VCaP (cell line): ENCODE results near the gene VDR.

Source experiments
- H3K27ac ChIP-seq: fragments of 450-650 bp; 2 replicates; pipeline ENCODE4 v1.5.1; 2017
- CTCF ChIP-seq: fragments of 450-650 bp; conservative IDR thresholded peaks from 2 replicates; pipeline ENCODE4 v1.5.1; 2017; ENCODE audit warnings: mild to moderate bottlenecking, moderate library complexity

VDR gene

DNA sequence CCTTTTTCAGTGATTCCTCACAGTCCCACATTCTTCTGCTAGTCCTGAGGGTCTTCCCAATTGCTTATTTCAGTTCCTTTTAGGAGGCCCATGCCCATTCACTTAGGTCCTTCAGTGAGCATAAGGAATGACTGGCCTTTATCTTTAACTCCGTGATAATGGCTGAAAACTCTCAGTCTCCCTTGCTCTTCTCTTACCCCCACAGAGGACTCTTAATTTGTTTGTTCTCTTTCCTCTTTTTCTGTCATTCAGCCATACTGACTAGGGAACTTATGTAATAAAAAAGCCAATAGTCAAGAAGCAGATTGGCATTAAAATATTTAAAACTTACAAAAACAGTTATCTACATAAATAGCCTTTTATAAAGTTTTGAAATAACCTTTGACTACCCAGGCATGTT is 17.1 kb upstream of the VDR start:
- no peak overlapping the region for H3K27ac ChIP-seq
- no peak for TF ChIP-seq CTCF

DNA sequence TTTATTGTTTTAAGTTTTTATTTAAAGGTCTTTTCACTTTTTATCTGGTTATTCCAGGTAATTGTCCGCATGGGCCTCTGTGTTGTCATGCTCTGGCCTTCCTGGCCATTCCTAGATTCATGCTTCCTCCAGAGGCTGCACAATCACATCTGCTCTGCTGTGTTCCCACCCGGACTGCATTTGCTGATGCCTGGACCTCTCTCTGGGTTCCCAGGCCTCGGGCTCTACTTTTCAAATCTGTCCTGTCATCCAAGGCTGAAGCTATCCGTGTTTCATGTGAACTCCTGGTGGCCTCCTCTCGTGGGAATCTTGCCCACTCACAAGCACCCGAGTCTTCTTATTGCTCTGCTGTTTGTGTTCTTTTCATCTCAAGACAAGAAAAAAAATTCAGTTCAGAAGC is 16.1 kb upstream of the VDR start:
- no peak for TF ChIP-seq CTCF
- no peak overlapping the region for H3K27ac ChIP-seq

DNA sequence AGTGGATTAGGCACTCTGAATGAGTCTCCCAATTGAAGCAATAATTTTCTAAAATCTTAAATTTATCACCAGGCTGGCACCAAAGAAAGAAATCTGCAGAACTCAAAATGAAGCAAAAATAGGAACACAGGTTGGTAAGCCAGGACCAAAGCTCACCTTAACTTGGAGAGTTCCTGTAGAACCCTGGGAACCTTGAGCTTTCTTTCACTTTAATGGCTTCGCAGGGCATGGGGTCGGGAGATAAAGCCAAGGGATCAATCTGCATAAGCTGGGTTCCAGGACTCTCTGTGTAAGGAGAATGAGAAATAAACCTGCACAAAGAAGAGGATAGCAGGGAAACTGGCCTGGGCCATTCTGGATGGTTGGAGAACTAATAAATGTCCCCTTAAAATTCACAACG is 8.3 kb upstream of the VDR start:
- H3K27ac ChIP-seq = no peak overlapping the region
- no peak for TF ChIP-seq CTCF

GRCh38 chr12:47912556-47912955 is 7.8 kb upstream of the VDR start:
- H3K27ac ChIP-seq = no peak overlapping the region
- TF ChIP-seq CTCF = no peak

- TF ChIP-seq CTCF = no peak
- no peak overlapping the region for H3K27ac ChIP-seq
These were observed 6.2 kb upstream of the VDR start for GRCh38 chr12:47910981-47911380.

DNA sequence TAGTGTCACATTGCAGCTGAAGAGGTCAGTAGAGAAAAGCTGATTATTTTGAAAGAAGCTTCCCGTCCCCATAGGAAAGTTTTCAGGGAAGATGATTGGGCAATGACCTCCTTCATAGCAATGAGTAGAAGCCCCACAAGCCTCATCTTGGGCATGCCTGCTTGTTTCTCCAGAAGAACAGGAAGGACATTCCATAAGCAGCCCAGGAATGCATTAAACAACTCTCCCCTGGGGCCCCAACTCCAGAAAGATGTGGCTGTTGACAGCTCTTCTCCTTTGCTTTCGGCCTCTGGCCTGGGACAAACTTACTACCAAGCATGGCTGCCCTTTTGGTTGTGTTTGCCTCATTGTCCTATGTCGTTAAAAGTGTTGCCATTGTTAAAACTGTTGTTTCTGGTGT is 5.7 kb upstream of the VDR start:
- H3K27ac ChIP-seq = no peak overlapping the region
- no peak for TF ChIP-seq CTCF

DNA sequence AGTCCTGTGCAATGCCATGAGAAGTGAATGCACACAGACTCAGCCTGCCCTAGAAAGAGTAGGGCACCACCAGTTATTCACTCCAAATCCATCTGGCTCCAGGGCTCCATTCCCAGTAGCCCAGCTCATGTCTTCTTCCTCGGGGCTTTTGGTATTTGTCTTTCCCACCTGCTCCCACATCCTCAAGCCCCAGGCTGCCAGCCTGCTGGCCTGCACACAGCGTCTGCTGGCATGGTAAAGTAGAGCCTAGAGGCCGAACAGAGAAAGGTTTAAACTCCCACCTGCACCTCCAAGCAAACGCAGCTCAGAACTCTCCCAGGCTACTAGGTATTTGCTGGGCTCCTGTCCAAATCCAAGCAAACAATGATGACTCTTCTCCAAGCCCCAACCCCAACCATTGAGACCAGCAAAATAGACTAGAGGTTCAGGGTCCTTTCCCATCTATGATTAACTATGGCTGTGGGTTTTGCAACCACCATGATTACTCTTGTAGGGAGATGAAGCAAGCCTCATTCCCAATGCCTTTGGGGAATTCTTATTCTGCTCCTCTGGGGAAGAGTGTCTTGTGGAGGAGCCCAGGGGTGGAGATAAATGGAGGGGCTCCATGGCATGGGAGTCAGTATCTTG is 5.2 kb upstream of the VDR start:
- no peak for TF ChIP-seq CTCF
- H3K27ac ChIP-seq = no peak overlapping the region

DNA sequence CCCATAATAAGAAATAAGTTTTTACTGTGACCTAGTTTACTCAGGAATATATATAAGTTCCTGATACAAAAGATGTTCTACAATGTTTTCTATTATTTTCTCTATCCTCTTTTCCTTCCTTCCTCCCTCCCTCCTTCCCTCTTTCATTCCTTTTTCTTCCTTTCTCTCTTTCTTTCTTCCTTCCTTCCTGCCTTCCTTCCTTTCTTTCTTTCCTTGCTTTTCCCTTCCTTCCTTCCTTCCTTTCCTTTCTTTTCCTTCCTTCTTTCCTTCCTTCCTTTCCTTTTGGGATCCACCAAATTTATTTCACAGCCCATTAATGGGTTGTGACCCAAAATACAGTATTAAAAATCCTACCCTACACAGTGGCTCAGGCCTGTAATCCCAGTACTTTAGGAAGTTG is 3.9 kb upstream of the VDR start:
- H3K27ac ChIP-seq = peak overlapping the region; percentile 68
- TF ChIP-seq CTCF = no peak
